GM12892 (cell line): ENCODE data around the gene SERINC5.

Experiments
- POLR2A ChIP-seq: IDR thresholded peaks from 2 replicates; pipeline ENCODE4 v1.6.1; 2011; ENCODE audit warnings: low read depth, low read length, control low read depth
- POLR2AphosphoS5 ChIP-seq: IDR thresholded peaks from 2 replicates; pipeline ENCODE4 v1.6.1; 2011; ENCODE audit warnings: low read depth, low read length, control low read depth
- TAF1 ChIP-seq: IDR thresholded peaks from 2 replicates; pipeline ENCODE4 v1.6.1; 2011; ENCODE audit warnings: low read depth, mild to moderate bottlenecking, control low read depth, low read length, borderline replicate concordance

GRCh38 chr5:80149161-80149609 is 106.7 kb downstream of the SERINC5 start:
- TF ChIP-seq POLR2A (no peak), POLR2AphosphoS5 (no peak), TAF1 (no peak)
